ENCODE data around the gene ZNF710. TPM values are rescaled to one million over a fixed set of nuclear protein-coding genes. Genes with fewer than 3 reads are reported as not detected.

The ZNF710 gene
- total RNA-seq, 1 donor from 2014 or later = 31.4 TPM

DNA sequence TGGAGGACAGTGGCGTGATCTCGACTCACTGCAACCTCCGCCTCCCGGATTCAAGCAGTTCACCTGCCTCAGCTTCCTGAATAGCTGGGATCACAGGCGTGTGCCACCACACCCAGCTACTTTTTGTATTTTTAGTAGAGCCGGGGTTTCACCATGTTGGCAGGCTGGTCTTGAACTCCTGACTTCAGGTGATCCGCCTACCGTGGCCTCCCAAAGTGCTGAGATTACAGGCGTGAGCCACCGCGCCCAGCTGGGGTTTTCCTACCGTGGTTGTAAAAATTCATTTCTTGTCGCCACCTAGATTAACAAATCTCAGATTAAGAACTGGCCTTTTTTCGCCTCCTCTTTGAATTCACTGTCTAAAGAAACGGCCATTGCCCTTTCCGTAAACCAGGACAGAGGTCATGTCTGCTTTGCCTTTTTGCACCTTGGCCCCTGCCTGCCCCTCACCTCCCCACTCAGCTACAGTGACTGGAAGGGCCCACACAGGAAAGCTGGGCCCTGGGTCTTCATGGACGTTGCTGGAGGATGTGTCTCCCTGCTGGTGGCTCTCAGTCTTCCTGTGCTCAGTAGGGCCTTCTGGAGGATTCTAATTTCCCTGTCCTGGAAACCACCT lies 17.2 kb downstream of the ZNF710 start:
- DNase-seq (ENCODE audit: low spot score) = no peak

DNA sequence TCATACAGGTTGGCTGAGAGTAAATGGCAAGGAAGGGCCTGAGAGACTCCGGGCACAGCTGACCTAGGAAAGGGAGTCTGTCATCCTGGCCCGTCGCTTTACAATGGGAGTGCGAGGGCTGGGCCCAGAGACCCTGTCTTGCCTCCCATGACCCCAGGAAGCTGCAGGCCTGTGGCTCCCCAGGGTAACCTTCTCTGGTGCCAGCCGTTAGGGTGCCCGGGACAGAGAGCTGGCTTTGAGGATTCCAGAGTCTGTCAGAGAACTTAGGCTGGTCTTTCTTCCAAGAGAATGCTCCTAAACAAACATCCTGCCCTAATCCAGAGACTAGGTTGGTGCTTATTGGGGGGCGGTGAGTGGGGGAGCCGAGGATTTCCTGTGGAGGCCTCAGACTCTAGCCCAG lies 18.5 kb downstream of the ZNF710 start:
- no peak for DNase-seq (ENCODE audit: low spot score)

GRCh38 chr15:90020021-90020735 lies 19.1 kb downstream of the ZNF710 start:
- DNase-seq (ENCODE audit: low spot score) = no peak

DNA sequence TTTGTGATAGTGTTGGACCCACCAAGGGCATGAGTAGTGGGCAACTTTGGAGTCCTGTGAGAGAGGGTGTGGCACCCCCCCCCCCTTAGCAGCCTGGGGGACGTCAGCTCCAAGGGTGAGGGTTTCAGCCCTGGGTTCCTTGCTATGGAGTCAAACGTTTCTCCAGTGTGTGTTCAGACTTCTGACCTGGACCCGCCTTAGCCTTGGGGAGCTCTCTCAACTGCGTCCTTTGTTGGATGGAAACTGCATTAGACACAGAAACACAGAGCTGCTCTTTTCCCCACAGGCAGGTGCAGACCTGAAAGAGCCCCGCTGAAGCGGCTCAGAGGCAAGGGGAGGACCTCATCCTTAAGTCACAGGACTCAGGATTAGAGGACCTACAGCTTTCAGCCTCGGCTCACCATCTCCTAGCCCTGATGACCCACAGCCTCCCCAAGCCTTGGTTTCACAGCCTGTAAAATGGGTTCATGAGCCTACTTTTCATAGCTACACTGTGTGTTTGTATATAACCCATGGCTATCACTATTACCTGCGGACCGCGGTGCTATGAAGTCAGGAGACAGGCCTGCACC lies 19.9 kb downstream of the ZNF710 start:
- DNase-seq (ENCODE audit: low spot score) = no peak

DNA sequence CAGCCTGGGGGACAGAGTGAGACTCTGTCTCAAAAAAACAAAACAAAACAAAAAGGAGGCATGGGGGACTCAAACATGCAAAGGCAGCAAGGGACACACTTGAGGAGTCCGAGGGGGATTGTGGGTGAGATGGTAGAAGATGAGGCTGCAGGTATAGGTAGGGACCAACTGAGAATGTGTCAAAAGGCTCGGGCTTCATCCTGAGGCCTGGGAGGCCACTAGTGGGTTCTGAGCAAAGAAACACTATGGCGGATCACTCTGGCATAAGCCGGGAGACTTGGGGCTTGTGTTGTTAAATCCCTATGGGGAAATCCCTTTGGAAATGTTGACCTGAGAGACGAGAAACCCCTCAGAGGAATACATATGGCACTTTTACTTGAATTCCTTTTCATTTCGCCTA lies 21.2 kb downstream of the ZNF710 start:
- DNase-seq (ENCODE audit: low spot score) = no peak

GRCh38 chr15:90022905-90023700 lies 22.0 kb downstream of the ZNF710 start:
- no peak for DNase-seq (ENCODE audit: low spot score)

GRCh38 chr15:90024406-90024805 lies 23.3 kb downstream of the ZNF710 start:
- no peak for DNase-seq (ENCODE audit: low spot score)

DNA sequence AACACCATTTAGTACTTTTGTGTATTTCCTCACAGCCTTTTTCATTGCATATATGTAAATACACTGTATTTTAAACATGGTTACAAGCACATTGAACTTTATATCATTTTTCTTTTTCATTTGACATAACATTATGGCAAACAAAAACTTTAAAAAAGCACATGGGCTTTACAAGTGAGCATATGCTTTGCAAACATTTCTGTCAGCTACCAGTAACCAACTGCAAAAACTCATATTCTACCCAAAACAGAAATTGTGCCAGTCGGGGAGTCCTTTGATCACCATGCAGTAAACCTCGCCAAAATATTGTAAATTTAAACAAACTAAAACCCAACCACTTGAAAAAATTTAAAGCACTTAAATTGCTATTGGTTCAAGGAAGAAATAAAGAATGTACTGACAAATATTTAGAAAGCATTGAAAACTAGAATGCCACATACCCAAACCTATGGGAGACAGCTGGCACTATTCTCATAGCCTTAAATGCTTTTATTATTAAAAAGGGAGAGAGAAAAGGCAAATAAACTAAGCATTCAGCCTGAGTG lies 24.4 kb downstream of the ZNF710 start:
- no peak for DNase-seq (ENCODE audit: low spot score)

DNA sequence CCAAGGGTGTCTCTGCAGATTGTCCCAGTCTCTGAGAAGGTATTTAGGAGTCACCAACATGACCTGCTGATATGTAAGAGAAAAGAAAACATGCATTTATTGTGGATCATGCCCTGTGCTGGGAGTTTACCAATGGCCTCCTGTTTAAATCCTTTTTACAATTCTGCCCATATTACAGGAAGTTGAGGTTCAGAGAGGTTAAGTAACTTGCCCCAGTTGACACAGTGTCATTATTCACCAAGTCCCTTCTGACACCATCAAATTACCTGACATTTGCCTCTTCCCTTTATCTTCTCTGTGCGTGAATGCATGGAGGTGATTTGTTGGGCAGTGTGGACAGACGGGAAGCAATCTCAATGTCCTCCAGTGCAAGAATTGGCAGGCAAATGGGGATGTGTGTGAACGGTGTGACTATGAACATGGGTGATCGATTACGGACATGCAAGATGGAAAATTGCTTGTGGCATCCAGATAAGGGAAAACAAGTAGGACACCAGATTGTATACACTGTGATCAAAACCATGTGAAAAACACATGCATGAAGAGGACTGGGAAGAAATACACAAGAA lies 27.3 kb downstream of the ZNF710 start:
- no peak for DNase-seq (ENCODE audit: low spot score)

- no peak for DNase-seq (ENCODE audit: low spot score)
These were observed 27.9 kb downstream of the ZNF710 start for GRCh38 chr15:90029024-90029423.

- no peak for DNase-seq (ENCODE audit: low spot score)
These were observed 29.3 kb downstream of the ZNF710 start for GRCh38 chr15:90030376-90030775.

DNA sequence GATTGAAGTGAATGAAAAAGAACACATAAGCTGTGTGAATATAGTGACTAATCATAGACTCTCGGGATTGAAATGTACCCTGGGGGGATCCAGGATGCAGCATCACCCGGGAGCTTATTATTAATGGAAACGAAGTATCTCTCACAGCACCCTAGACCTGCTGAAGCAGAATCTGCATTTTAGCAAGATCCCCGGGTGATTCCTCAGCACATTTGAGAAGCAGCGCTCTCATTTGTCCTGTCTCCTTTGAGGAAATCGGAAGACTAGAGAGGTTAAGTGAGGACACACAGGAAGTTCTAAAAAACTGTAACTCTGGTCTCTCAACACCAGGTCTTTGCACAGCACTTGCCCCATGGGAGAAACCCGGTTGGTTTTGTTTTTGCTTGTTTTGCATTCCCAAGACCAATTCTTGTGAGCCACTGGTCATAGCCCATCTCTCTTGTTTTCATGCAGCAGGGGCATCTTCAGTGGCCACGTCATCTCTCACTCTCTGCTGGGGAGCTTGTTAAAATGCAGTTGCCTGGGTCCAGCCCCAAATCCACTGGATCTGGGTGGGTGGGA lies 30.2 kb downstream of the ZNF710 start:
- no peak for DNase-seq (ENCODE audit: low spot score)

GRCh38 chr15:90033006-90033405 lies 31.9 kb downstream of the ZNF710 start:
- DNase-seq (ENCODE audit: low spot score) = no peak

- DNase-seq (ENCODE audit: low spot score) = no peak
These were observed 32.3 kb downstream of the ZNF710 start for GRCh38 chr15:90033448-90033847.

DNA sequence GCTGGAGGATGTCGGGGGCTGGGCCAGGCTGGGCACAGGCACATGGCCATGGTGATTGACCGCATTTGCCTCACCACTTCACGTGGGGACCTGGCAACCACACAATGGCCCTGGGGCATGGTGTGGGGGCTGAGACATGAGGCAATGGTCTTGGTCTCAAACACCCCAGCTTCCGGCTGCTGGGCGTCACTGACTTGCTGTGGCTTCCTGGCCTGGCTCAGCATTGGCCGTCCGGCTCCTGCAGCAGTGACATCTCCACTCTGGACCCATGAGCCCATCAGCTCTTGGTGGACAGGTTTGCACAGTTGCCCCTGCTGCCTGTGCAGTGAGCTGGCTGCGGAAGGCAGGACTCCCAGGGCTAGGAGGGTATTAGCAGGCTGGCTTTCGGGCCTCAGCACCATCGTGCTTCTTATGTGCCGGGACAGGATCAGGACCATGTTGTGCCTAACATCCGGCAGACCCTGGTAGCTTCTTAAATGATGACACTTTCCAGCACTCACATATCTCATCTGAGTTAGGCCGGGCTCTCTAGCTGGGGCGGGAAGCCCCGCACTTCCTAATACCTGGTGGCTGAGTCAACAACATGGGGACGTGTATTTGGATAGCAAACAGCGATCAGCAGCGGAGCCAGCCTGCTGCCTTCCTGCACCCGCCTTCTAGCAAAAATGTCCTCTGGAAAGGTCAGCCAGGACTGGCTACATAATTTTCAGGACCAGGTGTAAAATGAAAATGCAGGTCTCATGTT lies 34.1 kb downstream of the ZNF710 start:
- no peak for DNase-seq (ENCODE audit: low spot score)

- DNase-seq (ENCODE audit: low spot score) = no peak
These were observed 34.7 kb downstream of the ZNF710 start for GRCh38 chr15:90035840-90036230.

DNA sequence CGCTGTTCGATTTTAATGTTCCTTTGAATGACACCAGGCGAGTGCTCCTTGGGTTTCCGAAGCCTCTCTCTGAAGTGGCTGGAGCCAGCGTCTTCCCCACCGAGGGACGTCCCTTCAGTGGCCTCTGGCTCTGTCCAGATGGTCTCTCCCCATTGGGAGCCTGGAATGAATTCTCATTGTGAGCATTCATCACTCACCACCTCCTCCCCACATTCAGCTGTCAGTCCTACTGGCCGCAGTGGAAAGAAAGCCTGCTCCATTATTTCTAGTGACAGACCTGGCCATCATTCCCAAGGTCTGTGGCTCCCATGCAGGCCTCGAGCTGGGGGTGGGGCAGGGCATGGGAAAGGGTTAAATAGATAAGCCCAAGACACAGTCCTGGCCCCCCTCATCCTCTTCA lies 35.2 kb downstream of the ZNF710 start:
- no peak for DNase-seq (ENCODE audit: low spot score)

DNA sequence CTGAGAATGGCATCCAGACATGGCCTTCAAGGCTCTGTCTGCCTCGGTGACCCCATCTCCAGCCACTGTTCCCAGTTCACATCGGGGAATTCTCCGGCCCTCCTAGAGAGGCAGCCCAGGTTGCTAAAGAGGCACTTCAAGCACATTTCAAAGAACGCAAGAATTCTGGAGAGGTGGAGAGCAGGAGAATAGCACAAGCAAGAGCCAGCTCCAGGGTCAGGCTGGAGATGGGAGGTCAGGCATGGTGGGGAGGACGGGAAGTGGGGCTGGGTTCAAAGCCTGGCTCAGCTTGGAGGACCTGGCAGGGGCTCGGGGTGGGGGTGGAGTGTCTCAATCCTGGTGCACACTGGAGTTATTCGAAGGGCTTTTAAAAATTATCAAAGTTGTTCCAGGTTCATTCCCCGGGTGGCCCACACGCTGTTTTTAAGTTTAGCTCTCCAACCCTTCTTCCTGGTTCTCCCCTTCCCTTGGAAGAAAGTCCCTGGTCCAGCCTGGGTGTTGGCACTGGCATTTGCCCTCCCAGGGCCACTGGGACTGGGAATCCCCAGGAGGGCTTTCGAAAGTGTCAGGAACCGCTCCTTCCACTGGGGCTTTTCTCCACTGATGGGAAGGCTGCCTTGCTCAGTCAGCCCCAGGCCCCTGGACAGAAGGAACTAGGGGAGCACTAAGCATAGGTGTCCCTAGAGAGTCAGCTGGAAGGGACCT lies 35.8 kb downstream of the ZNF710 start:
- no peak for DNase-seq (ENCODE audit: low spot score)

- no peak for DNase-seq (ENCODE audit: low spot score)
These were observed 36.4 kb downstream of the ZNF710 start for GRCh38 chr15:90037511-90037860.

- DNase-seq (ENCODE audit: low spot score) = no peak
These were observed 37.0 kb downstream of the ZNF710 start for GRCh38 chr15:90037961-90038631.

All from ureter (tissue), 1 donor.